ENCODE measurements around the gene TBC1D24. TPM values are rescaled to one million over a fixed set of nuclear protein-coding genes. Genes with fewer than 3 reads are reported as not detected.

Gene TBC1D24
- total RNA-seq, 1 donor from 2014 or later: 11.1 TPM

DNA sequence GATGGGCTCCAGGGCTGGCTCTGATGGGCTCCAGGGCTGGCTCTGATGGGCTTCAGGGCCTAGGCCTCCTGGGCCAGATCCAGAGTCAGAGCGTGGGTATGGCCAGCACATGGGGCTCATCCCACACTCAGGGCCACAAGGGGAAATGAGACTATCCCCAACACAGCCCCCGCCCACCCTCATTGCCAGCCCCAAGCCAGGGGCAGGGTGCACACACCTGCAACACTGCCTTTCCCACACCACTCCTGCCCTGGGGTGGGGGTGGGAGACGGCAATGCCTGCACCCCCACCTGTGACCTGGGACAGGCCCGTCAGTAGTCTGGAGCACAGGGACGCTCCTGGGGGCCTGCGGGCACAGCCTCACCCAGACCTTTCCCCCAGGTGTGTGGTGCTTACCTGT lies 24.5 kb downstream of the TBC1D24 start:
- DNase-seq: no peak

GRCh38 chr16:2499890-2500429 lies 25.0 kb downstream of the TBC1D24 start:
- Histone ChIP-seq H3K4me1 (peaks cover 66% of the 10 kb centered on the region), H3K36me3 (peaks cover 7% of the 10 kb centered on the region), H3K27me3 (ENCODE audit: low read depth) (no peaks in the 10 kb centered on the region), H3K4me3 (no peak overlapping the region), H3K27ac (replicated peaks) (no peak overlapping the region), H3K9me3 (replicated peaks) (no peaks in the 10 kb centered on the region)
- TF ChIP-seq, protein P1, sequence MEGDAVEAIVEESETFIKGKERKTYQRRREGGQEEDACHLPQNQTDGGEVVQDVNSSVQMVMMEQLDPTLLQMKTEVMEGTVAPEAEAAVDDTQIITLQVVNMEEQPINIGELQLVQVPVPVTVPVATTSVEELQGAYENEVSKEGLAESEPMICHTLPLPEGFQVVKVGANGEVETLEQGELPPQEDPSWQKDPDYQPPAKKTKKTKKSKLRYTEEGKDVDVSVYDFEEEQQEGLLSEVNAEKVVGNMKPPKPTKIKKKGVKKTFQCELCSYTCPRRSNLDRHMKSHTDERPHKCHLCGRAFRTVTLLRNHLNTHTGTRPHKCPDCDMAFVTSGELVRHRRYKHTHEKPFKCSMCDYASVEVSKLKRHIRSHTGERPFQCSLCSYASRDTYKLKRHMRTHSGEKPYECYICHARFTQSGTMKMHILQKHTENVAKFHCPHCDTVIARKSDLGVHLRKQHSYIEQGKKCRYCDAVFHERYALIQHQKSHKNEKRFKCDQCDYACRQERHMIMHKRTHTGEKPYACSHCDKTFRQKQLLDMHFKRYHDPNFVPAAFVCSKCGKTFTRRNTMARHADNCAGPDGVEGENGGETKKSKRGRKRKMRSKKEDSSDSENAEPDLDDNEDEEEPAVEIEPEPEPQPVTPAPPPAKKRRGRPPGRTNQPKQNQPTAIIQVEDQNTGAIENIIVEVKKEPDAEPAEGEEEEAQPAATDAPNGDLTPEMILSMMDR (IDR thresholded peaks at IDR 0.05; ENCODE audit: borderline replicate concordance): no peak
- no peak for DNase-seq
- intact Hi-C loops (cut with micrococcal nuclease): no loop called here

More for the DNA sequence above, 24.5 kb downstream of the TBC1D24 start:
- Histone ChIP-seq H3K36me3 (peaks cover 7% of the 10 kb centered on the region), H3K4me3 (no peak overlapping the region), H3K9me3 (replicated peaks) (no peaks in the 10 kb centered on the region), H3K4me1 (peaks cover 62% of the 10 kb centered on the region), H3K27ac (replicated peaks) (peak overlapping the region; percentile 84), H3K27me3 (ENCODE audit: low read depth) (no peaks in the 10 kb centered on the region)
- TF ChIP-seq, protein P1 (IDR thresholded peaks at IDR 0.05; ENCODE audit: borderline replicate concordance): no peak
- intact Hi-C loops (cut with micrococcal nuclease): no loop called here

GRCh38 chr16:2500430-2500917 lies 25.5 kb downstream of the TBC1D24 start:
- no peak overlapping the region for H3K27ac ChIP-seq (replicated peaks)
- DNase-seq: no peak
- TF ChIP-seq, protein P1 (IDR thresholded peaks at IDR 0.05; ENCODE audit: borderline replicate concordance): no peak
- H3K4me3 ChIP-seq: no peak overlapping the region
- intact Hi-C loops (cut with micrococcal nuclease): no loop called here
- H3K36me3 ChIP-seq: peaks cover 7% of the 10 kb centered on the region
- H3K4me1 ChIP-seq: peaks cover 72% of the 10 kb centered on the region
- no peaks in the 10 kb centered on the region for H3K9me3 ChIP-seq (replicated peaks)
- H3K27me3 ChIP-seq (ENCODE audit: low read depth): no peaks in the 10 kb centered on the region

DNA sequence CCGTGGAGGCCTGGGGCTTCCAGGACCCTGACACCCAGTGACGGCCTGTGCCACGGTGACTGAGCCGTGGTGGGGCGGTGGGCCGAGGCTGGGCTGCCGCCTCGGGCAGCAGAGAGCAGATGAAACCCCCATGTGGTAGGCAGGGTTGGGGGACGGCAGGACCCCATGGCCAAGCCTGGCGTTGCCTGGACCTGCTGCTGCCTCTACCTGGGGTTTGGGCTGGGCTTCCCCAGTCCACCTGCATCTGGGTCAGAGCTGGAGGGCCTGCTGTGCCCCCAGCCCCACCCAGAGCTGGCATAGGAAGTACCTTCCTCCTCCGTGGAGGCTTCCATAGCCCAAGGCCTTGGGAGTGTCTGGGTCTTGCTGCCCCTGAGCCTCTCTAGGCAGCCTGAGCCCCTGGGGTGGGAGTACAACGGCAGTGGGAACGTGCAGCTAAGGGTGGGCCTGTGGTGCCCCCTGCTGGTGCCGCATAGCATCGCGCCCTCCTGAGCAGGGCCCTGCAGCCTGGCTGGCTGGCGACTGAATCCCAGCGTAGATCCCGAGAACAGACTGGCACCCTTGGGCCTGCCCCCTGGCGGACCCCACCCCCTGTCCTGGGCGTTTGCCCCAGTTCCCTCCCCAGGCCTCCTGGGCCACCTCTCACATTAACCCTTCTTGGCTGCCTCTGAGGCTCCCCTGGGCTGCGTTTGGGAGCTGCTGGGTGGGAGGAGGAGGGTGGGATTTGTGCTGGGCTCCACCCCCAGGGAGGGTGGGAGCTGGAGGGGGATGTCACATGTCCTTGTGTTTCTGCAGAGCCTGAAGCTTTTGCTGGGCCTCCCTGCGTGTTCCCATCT lies 26.2 kb downstream of the TBC1D24 start:
- DNase-seq: peak; percentile 87
- peaks cover 5% of the 10 kb centered on the region for H3K36me3 ChIP-seq
- TF ChIP-seq, protein P1 (IDR thresholded peaks at IDR 0.05; ENCODE audit: borderline replicate concordance): peak; percentile 99
- intact Hi-C loops (cut with micrococcal nuclease): no loop called here
- no peaks in the 10 kb centered on the region for H3K9me3 ChIP-seq (replicated peaks)
- H3K4me1 ChIP-seq: peaks cover 77% of the 10 kb centered on the region
- no peaks in the 10 kb centered on the region for H3K27me3 ChIP-seq (ENCODE audit: low read depth)
- peak overlapping the region; percentile 65 for H3K27ac ChIP-seq (replicated peaks)
- H3K4me3 ChIP-seq: peak overlapping the region; percentile 51

- H3K4me1 ChIP-seq: peaks cover 70% of the 10 kb centered on the region
- no peaks in the 10 kb centered on the region for H3K36me3 ChIP-seq
- H3K27me3 ChIP-seq (ENCODE audit: low read depth): no peaks in the 10 kb centered on the region
- peak overlapping the region; percentile 51 for H3K4me3 ChIP-seq
- intact Hi-C loops (cut with micrococcal nuclease): no loop called here
- H3K27ac ChIP-seq (replicated peaks): peak overlapping the region; percentile 65
- no peaks in the 10 kb centered on the region for H3K9me3 ChIP-seq (replicated peaks)
- no peak for DNase-seq
- TF ChIP-seq, protein P1 (IDR thresholded peaks at IDR 0.05; ENCODE audit: borderline replicate concordance): no peak
Observed at GRCh38 chr16:2501946-2502895, 27.3 kb downstream of the TBC1D24 start.

All from left ventricle myocardium inferior (tissue), 1 donor.